Measurements from ENCODE around the gene ROCK2. TPM values are rescaled to one million over a fixed set of nuclear protein-coding genes. Genes with fewer than 3 reads are reported as not detected.

Gene ROCK2
- total RNA-seq, 1 donor from 2014 or later, result 63.5 TPM

GRCh38 chr2:11304476-11304875, 40.0 kb downstream of the ROCK2 start:
- ATAC-seq (no peak), DNase-seq (no peak)
- peaks cover 31% of the 10 kb centered on the region for H3K4me1 ChIP-seq
- no peak overlapping the region for H3K27ac ChIP-seq
- H3K9me3 ChIP-seq, result no peaks in the 10 kb centered on the region
- no peak overlapping the region for H3K4me3 ChIP-seq
- intact Hi-C loops (cut with DNase I), result no loop called here
- H3K36me3 ChIP-seq, result no peaks in the 10 kb centered on the region
- TF ChIP-seq, protein P1, sequence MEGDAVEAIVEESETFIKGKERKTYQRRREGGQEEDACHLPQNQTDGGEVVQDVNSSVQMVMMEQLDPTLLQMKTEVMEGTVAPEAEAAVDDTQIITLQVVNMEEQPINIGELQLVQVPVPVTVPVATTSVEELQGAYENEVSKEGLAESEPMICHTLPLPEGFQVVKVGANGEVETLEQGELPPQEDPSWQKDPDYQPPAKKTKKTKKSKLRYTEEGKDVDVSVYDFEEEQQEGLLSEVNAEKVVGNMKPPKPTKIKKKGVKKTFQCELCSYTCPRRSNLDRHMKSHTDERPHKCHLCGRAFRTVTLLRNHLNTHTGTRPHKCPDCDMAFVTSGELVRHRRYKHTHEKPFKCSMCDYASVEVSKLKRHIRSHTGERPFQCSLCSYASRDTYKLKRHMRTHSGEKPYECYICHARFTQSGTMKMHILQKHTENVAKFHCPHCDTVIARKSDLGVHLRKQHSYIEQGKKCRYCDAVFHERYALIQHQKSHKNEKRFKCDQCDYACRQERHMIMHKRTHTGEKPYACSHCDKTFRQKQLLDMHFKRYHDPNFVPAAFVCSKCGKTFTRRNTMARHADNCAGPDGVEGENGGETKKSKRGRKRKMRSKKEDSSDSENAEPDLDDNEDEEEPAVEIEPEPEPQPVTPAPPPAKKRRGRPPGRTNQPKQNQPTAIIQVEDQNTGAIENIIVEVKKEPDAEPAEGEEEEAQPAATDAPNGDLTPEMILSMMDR (IDR thresholded peaks at IDR 0.05), result no peak
- H3K27me3 ChIP-seq, result no peaks in the 10 kb centered on the region

- peaks cover 31% of the 10 kb centered on the region for H3K4me1 ChIP-seq
- DNase-seq (no peak), ATAC-seq (no peak)
- intact Hi-C loops (cut with DNase I), result no loop called here
- H3K4me3 ChIP-seq, result no peak overlapping the region
- TF ChIP-seq, protein P1 (IDR thresholded peaks at IDR 0.05), result no peak
- no peak overlapping the region for H3K27ac ChIP-seq
- H3K9me3 ChIP-seq, result no peaks in the 10 kb centered on the region
- no peaks in the 10 kb centered on the region for H3K27me3 ChIP-seq
- H3K36me3 ChIP-seq, result no peaks in the 10 kb centered on the region
Observed at GRCh38 chr2:11303290-11304013, 41.0 kb downstream of the ROCK2 start.

DNA sequence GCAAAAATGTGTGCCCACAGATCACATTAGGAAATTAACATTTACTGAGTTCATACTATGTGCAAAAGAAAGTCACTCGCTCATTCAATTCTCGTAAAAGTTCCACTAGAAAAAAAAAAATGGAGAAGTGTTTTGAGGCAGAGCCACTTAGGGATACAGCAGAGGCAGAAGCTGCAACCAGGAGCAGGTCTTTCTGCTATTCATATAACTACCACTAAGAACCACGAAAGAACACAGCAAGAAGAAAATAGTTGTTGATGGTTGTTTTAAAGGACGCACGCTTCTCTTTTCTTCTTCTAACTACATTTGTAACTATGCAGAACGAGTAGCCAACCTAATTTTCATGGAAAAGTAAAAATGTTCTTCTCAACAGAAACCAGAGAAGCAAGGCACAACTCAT, 45.0 kb downstream of the ROCK2 start:
- Histone ChIP-seq H3K27me3 (no peaks in the 10 kb centered on the region), H3K9me3 (no peaks in the 10 kb centered on the region), H3K27ac (no peak overlapping the region), H3K4me1 (peaks cover 9% of the 10 kb centered on the region), H3K4me3 (no peak overlapping the region), H3K36me3 (no peaks in the 10 kb centered on the region)
- TF ChIP-seq, protein P1 (IDR thresholded peaks at IDR 0.05), result no peak
- DNase-seq, result no peak
- no peak for ATAC-seq
- intact Hi-C loops (cut with DNase I), result no loop called here

- Histone ChIP-seq H3K27ac (no peak overlapping the region), H3K9me3 (no peaks in the 10 kb centered on the region), H3K4me1 (peaks cover 2% of the 10 kb centered on the region), H3K27me3 (no peaks in the 10 kb centered on the region), H3K36me3 (no peaks in the 10 kb centered on the region), H3K4me3 (no peak overlapping the region)
- no peak for ATAC-seq
- no peak for DNase-seq
- intact Hi-C loops (cut with DNase I), result no loop called here
- TF ChIP-seq, protein P1 (IDR thresholded peaks at IDR 0.05), result no peak
Observed at GRCh38 chr2:11298592-11298991, 45.8 kb downstream of the ROCK2 start.

GRCh38 chr2:11296401-11296800, 48.0 kb downstream of the ROCK2 start:
- ATAC-seq (no peak), DNase-seq (no peak)
- no peak overlapping the region for H3K27ac ChIP-seq
- no peak overlapping the region for H3K4me3 ChIP-seq
- TF ChIP-seq, protein P1 (IDR thresholded peaks at IDR 0.05), result no peak
- intact Hi-C loops (cut with DNase I), result no loop called here
- H3K4me1 ChIP-seq, result peaks cover 12% of the 10 kb centered on the region
- H3K9me3 ChIP-seq, result no peaks in the 10 kb centered on the region
- H3K27me3 ChIP-seq, result no peaks in the 10 kb centered on the region
- no peaks in the 10 kb centered on the region for H3K36me3 ChIP-seq
